ENCODE measurements around the gene DDO.

DNA sequence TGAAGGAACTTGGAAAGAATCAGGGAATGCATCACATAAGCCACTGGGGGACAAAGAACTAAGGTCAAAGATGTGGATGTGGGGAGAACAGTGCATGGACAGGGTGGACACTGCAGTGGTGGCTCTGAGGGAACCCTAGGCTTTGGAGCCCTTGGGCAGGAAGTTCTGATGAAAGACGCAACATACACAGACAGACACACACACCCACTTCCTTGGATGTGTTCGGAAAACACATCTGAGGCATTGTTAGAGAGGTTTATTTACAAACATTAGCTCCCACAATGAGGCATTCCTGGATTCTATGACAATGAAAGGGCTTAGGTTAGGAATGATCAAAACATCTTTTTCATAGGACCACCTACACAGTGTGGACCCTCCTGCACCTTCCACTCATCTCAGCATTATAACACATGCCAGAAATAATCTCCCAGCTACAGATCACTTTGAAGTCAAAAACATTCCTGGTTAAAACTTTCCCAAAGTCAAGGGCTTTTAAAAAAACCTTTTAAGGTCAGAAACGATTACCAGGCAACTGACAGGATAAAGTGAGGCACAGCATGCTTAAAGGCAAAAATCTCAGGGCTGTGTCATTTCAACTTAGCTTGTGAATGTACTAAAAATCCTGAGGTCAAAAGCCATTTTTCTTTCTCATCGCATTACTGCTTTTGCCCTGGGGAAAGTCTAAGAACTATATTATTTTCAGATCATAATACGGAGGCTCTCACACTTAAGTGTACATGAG, 50.8 kb downstream of the DDO start:
- TF ChIP-seq CTCF (IDR thresholded peaks at IDR 0.05; ENCODE audit: insufficient read depth, low read length, poor library complexity, severe bottlenecking) (no peak), EZH2phosphoT487 (conservative IDR thresholded peaks at IDR 0.05; ENCODE audit: low read length) (no peak)
